CD4-positive, alpha-beta T cell treated with Interleukin-17A for 1 hour (primary cell): ENCODE results near the gene XIRP2.

ENCODE experiments used
- DNase-seq: peaks from one replicate; pipeline ENCODE4 v3.0.0-alpha.2; 2020

Gene XIRP2

DNA sequence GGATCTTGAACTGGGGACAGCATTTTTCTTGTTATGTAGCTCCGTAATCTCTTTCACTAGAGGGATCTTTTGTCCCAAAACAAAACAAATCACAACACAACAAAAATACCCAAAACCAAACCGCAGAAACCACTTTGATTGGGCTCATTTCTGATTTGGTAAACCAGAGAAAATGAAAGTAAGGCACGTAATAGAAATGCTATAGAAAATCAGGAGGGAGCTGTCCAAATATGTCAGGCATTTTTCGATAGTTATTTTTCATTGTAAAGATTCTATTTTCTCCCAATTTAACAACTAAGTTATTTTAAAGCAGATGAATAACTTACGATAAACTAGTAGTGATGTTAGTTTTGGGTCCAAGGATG is 406.5 kb downstream of the XIRP2 start:
- DNase-seq: peak; percentile 1

DNA sequence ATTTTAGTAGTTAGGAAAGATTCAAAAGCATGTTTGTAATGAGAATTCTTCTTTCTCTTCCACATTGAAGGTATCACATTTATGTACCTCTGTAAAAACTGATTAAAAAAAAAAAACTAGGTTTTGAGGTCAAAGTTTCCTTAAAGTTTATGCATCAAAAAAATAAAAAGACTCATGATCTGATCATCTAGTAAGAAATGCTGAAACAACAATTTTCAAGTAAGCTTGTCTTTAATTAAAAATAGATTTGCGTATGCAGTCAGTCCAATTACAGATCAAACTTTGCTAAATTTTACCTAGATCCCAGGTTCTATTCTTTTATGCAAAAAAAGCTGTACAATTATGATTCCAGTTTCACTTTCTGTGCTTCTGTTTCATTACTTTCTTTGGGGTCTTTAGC is 409.0 kb downstream of the XIRP2 start:
- no peak for DNase-seq

DNA sequence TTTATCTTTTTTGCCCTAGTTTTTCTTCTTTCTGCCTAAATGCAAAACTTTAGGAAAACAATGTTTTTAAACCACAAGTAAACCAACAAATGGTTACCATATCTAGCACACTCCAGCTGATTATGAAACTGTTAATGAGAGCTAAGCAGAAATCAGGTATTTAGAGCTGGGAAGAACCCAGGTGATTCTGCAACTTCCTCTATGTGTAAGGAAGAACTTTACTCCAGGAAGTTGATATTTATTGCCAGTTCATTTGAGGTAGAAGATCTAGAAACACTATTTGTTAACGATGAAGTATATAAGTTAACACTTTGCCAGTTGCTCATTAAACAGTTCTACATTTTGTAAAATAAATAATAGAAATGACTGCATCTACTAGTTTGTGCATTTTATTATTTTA is 409.7 kb downstream of the XIRP2 start:
- no peak for DNase-seq
